Endodermal cell (in vitro differentiated cells): ENCODE measurements around the gene AKAP6. TPM values are rescaled to one million over a fixed set of nuclear protein-coding genes. Genes with fewer than 3 reads are reported as not detected.
A peak's percentile ranks its signal among the peaks of the same experiment; 100 is the strongest.

Source experiments
- DNase-seq: peaks from one replicate; pipeline ENCODE4 v3.0.0-alpha.2; 2017
- H3K27ac ChIP-seq: 2 replicates; pipeline ENCODE4 v1.5.1; 2013; ENCODE audit warnings: mild to moderate bottlenecking, low read depth, low read length, moderate library complexity
- H3K27me3 ChIP-seq: 2 replicates; pipeline ENCODE4 v1.6.1; 2013; ENCODE audit warnings: mild to moderate bottlenecking, low read length, moderate library complexity; ENCODE audit not compliant: insufficient read depth, control insufficient read depth, poor library complexity, severe bottlenecking
- H3K36me3 ChIP-seq: 2 replicates; pipeline ENCODE4 v1.7.0; 2013; ENCODE audit warnings: mild to moderate bottlenecking, low read length, moderate library complexity; ENCODE audit not compliant: control insufficient read depth, insufficient read depth
- H3K4me1 ChIP-seq: one replicate; pipeline ENCODE4 v1.7.0; 2013; ENCODE audit warnings: low read length; ENCODE audit not compliant: control insufficient read depth, insufficient read depth
- H3K4me3 ChIP-seq: 2 replicates; pipeline ENCODE4 v1.5.1; 2013; ENCODE audit warnings: mild to moderate bottlenecking, low read length, moderate library complexity
- H3K9ac ChIP-seq: 2 replicates; pipeline ENCODE4 v1.6.1; 2013; ENCODE audit warnings: mild to moderate bottlenecking, low read length, moderate library complexity; ENCODE audit not compliant: poor library complexity, severe bottlenecking; ENCODE audit errors: extremely low read depth
- H3K9me3 ChIP-seq: 2 replicates; pipeline ENCODE4 v1.6.1; 2013; ENCODE audit warnings: mild to moderate bottlenecking, low read length, moderate library complexity; ENCODE audit not compliant: control insufficient read depth
- H3K27ac Mint-ChIP-seq: 2 replicates; pipeline ENCODE4 v1.8.0; 2020; ENCODE audit warnings: mixed read lengths
- H3K27me3 Mint-ChIP-seq: 2 replicates; pipeline ENCODE4 v1.8.0; 2021; ENCODE audit warnings: mild to moderate bottlenecking, mixed read lengths; ENCODE audit not compliant: insufficient read depth
- H3K36me3 Mint-ChIP-seq: 2 replicates; pipeline ENCODE4 v1.8.0; 2020; ENCODE audit warnings: low read depth, mixed read lengths
- H3K4me1 Mint-ChIP-seq: 2 replicates; pipeline ENCODE4 v1.8.0; 2020; ENCODE audit warnings: mixed read lengths
- H3K4me3 Mint-ChIP-seq: 2 replicates; pipeline ENCODE4 v1.8.0; 2020; ENCODE audit warnings: mild to moderate bottlenecking, moderate library complexity, mixed read lengths
- H3K9me3 Mint-ChIP-seq: 2 replicates; pipeline ENCODE4 v1.8.0; 2020; ENCODE audit warnings: mild to moderate bottlenecking, mixed read lengths
- CTCF ChIP-seq: fragments of 200-600 bp; sonication (generic); conservative IDR thresholded peaks from 2 replicates; pipeline ENCODE4 v1.5.0; 2021; ENCODE audit warnings: antibody characterized with exemption, mild to moderate bottlenecking
- WGBS, 2 experiments: methylation state at CpG; one replicate each; pipeline versions ENCODE4 v1.1.5 to v1.1.7; 2013; ENCODE audit warnings: missing lambda C conversion rate in 2 of 2, mixed read lengths in 1 of 2; ENCODE audit not compliant: insufficient coverage in 1 of 2, insufficient read length in 1 of 2; 5-methylcytosine and 5-hydroxymethylcytosine counted together
- total RNA-seq, 2 donors: library from RNA; stranded (reverse); fragmentation: NEBNext Ultra II Directional in 1 of 2; extraction: Animal tissue kit (Norgen Biotek cat#: 25700) in 1 of 2; gene quantifications; 2 replicates in 1 of 2; 3 replicates in 1 of 2; pipeline ENCODE4 v1.2.1, GENCODE V29; 2021

The AKAP6 gene
- total RNA-seq, 2 donors from 2014 or later: 4.3 to 5.0 TPM

DNA sequence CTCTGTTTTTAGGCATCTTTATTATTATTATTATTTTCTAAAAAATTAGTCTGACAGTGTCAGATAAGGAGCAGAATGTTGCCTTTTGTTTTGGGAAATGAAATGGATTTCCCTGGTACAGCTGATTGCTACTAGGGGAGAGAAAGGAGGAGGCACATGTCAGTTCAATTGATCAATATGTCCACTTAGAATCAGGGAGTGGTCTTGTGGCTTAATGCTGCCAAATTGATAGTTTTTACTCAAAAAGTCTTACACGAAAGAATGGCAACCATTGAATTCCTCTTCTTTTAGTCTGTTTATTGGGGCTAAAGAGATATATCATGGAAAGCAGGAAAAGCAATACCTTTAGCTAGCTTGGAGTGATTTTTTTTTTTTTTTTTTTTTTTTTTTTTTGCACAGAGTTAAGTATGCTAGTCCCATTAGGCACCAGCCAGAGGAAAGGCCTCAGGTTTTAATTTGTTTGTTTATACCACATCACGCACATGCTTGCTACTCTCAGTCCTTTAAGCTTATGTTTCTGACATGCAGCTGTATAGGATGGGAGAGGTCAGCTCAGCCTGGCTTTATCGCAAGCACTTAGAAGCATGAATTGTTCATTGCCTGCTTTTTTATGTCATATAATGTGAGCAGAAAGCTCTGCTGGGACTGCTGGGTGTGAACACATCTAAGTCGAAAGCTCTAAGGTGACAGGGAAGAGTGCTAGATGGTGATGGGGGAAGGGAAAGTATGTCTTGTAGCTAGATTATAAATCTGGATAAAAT is 1.4 kb downstream of the AKAP6 start:
- Mint-ChIP-seq H3K27me3 (no peaks in the 10 kb centered on the region), H3K4me1 (peaks cover 4% of the 10 kb centered on the region), H3K36me3 (no peaks in the 10 kb centered on the region), H3K27ac (no peak overlapping the region), H3K4me3 (no peak overlapping the region), H3K9me3 (no peaks in the 10 kb centered on the region)
- DNase-seq: no peak
- no peak overlapping the region for H3K9ac ChIP-seq
- H3K4me1 ChIP-seq: no peaks in the 10 kb centered on the region
- H3K4me3 ChIP-seq: no peak overlapping the region
- 91 to 96% methylated on average over 3 to 4 of the region's 4 CpGs for WGBS, 2 experiments
- peak overlapping the region; percentile 33 for H3K27ac ChIP-seq
- TF ChIP-seq CTCF: no peak
- no peaks in the 10 kb centered on the region for H3K36me3 ChIP-seq
- no peaks in the 10 kb centered on the region for H3K9me3 ChIP-seq
- H3K27me3 ChIP-seq: no peaks in the 10 kb centered on the region

- H3K9me3 Mint-ChIP-seq: no peaks in the 10 kb centered on the region
- H3K4me1 ChIP-seq: no peaks in the 10 kb centered on the region
- H3K27me3 Mint-ChIP-seq: no peaks in the 10 kb centered on the region
- H3K27ac ChIP-seq: no peak overlapping the region
- no peaks in the 10 kb centered on the region for H3K27me3 ChIP-seq
- WGBS, 2 experiments: 94 to 98% methylated on average over 5 of the region's 5 CpGs
- TF ChIP-seq CTCF: no peak
- no peaks in the 10 kb centered on the region for H3K36me3 ChIP-seq
- peaks cover 4% of the 10 kb centered on the region for H3K4me1 Mint-ChIP-seq
- no peak for DNase-seq
- no peaks in the 10 kb centered on the region for H3K9me3 ChIP-seq
- no peak overlapping the region for H3K4me3 Mint-ChIP-seq
- H3K36me3 Mint-ChIP-seq: no peaks in the 10 kb centered on the region
- H3K4me3 ChIP-seq: no peak overlapping the region
- no peak overlapping the region for H3K9ac ChIP-seq
- no peak overlapping the region for H3K27ac Mint-ChIP-seq
Measured at GRCh38 chr14:32331206-32331605, 2.1 kb downstream of the AKAP6 start.

DNA sequence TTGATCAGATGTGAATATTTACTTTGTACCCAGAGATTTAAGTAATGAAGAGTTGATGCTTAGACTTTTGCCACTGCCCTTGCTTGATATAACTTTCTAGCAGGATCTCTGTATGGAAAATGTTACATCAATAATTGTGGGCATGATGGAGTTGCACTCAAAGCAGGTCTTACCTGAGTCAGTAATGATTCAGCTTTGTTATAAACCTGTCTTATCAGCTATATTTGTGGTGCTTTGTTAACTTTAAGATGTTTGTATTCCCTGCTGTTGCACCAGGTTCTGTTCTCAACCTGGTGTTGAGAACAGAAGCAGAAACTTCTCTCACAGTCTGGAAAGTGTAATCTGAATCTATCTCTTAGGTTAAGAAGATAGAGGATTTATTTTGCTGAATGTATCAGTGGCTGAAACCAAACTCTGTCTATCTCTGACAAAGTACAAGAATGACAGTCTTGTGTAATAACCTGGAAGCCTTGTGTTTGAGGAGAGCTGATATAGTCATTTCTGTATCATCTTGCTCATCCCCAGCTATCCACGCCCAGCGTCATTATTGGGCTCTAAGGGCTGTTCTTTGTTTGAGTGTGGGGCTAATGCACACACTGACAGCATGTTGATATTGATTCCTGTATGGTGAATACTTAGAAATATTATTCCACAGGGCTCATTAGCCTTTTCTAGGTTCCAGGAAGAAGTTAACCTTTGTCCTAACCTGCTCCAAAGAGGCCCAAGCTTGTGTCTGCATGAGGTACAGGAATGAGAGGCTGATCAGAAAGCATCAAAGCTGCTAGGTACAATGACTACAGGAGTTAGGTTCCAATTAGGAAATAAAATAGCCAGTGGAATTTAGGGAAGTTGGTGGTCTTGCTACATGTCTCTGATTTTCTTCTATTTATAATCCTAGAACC is 3.6 kb downstream of the AKAP6 start:
- no peaks in the 10 kb centered on the region for H3K36me3 Mint-ChIP-seq
- no peak for DNase-seq
- Histone ChIP-seq H3K4me1 (no peaks in the 10 kb centered on the region), H3K4me3 (no peak overlapping the region), H3K9ac (no peak overlapping the region), H3K27ac (no peak overlapping the region), H3K9me3 (no peaks in the 10 kb centered on the region), H3K27me3 (no peaks in the 10 kb centered on the region), H3K36me3 (no peaks in the 10 kb centered on the region)
- no peaks in the 10 kb centered on the region for H3K27me3 Mint-ChIP-seq
- H3K9me3 Mint-ChIP-seq: no peaks in the 10 kb centered on the region
- no peak overlapping the region for H3K4me3 Mint-ChIP-seq
- TF ChIP-seq CTCF: no peak
- H3K27ac Mint-ChIP-seq: no peak overlapping the region
- peaks cover 10% of the 10 kb centered on the region for H3K4me1 Mint-ChIP-seq
- WGBS, 2 experiments: 77 to 100% methylated on average over 2 of the region's 2 CpGs
